K562 (cell line): ENCODE measurements around the gene LAG3. TPM values are rescaled to one million over a fixed set of nuclear protein-coding genes. Genes with fewer than 3 reads are reported as not detected.

Experiments used
- ATAC-seq: fragments of 200-7000 bp; cut with Tn5 transposase; 3 replicates; pipeline ENCODE4 v1.9.1; 2020; ENCODE audit warnings: moderate library complexity
- BruUV-seq: library from RNA; stranded (reverse); fragments of 400-500 nt; replicated peaks from 2 replicates; lab custom pipeline; 2021; lab: Mats Ljungman, UMichigan
- CTCF ChIA-PET: fragments of 300-600 bp; formaldehyde crosslinking; extraction: SDS; loops from one replicate; lab custom pipeline; 2021; ENCODE audit warnings: low intra/inter-chr PET ratio; lab: Yijun Ruan, JAX
- POLR2A ChIA-PET: fragments of 300-600, 350-650 bp; sonication (Branson Sonifier 250); formaldehyde crosslinking; extraction: SDS; loops from one replicate; lab custom pipeline; 2021; ENCODE audit warnings: antibody characterized with exemption, inconsistent platforms; lab: Yijun Ruan, JAX
- DNase-seq, 4 experiments: peaks; one replicate each; pipeline versions ENCODE4 v3.0.0 to v3.0.0-alpha.2; 2011 to 2018; ENCODE audit warnings: low spot score in 3 of 4, mixed read lengths in 3 of 4; ENCODE audit errors: extremely low read depth in 1 of 4
- FAIRE-seq: peaks from 2 replicates; lab custom pipeline; 2011; peaks lifted over from hg19 to GRCh38; lab: Jason Lieb, UNC
- H2AFZ ChIP-seq: 2 replicates; pipeline ENCODE4 v1.6.0; 2011; ENCODE audit warnings: low read depth, low read length, control low read depth, inconsistent platforms
- H3K27ac ChIP-seq: fragments of 200-600 bp; 3 replicates; pipeline ENCODE4 v1.8.0; 2011; ENCODE audit warnings: low read depth, mild to moderate bottlenecking, control low read depth, inconsistent platforms, low read length, moderate library complexity, mixed read lengths; ENCODE audit errors: extremely low read depth
- H3K27me3 ChIP-seq, 2 experiments: fragments of 300-600 bp in 1 of 2; 2 replicates in 1 of 2; 3 replicates in 1 of 2; pipeline versions ENCODE4 v1.6.0 to v1.8.0; 2011; ENCODE audit warnings: inconsistent platforms in 2 of 2, low read length in 2 of 2, mild to moderate bottlenecking in 1 of 2, mixed read lengths in 1 of 2, moderate library complexity in 1 of 2; ENCODE audit not compliant: control insufficient read depth in 2 of 2, insufficient read depth in 2 of 2
- H3K36me3 ChIP-seq: fragments of 300-600 bp; 3 replicates; pipeline ENCODE4 v1.8.0; 2011; ENCODE audit warnings: mild to moderate bottlenecking, low read length, inconsistent platforms; ENCODE audit not compliant: control insufficient read depth, insufficient read depth
- H3K4me1 ChIP-seq, 2 experiments: fragments of 200-600 bp in 1 of 2; replicated peaks in 1 of 2; 2 replicates in 1 of 2; 3 replicates in 1 of 2; pipeline versions ENCODE4 v1.5.1 to v1.8.0; 2011; ENCODE audit warnings: inconsistent platforms in 2 of 2, low read length in 2 of 2, mild to moderate bottlenecking in 1 of 2, mixed read lengths in 1 of 2, moderate library complexity in 1 of 2; ENCODE audit not compliant: control insufficient read depth in 2 of 2, insufficient read depth in 2 of 2
- H3K4me2 ChIP-seq: 2 replicates; pipeline ENCODE4 v1.6.1; 2011; ENCODE audit warnings: low read length, control low read depth, inconsistent platforms, mixed read lengths; ENCODE audit not compliant: insufficient read depth
- H3K4me3 ChIP-seq: fragments of 200-600 bp; sonication (generic), shearing (Covaris generic); 2 replicates; pipeline ENCODE4 v1.5.1; 2016; ENCODE audit warnings: control low read depth, inconsistent platforms
- H3K79me2 ChIP-seq: fragments of 200-600 bp; 3 replicates; pipeline ENCODE4 v1.8.0; 2011; ENCODE audit warnings: low read length, inconsistent platforms; ENCODE audit not compliant: control insufficient read depth, insufficient read depth
- H3K9ac ChIP-seq, 2 experiments: 2 replicates each; pipeline versions ENCODE4 v1.6.0 to v1.6.1; 2011; ENCODE audit warnings: low read depth in 2 of 2, low read length in 2 of 2, control low read depth in 1 of 2, inconsistent platforms in 1 of 2, mild to moderate bottlenecking in 1 of 2, mixed read lengths in 1 of 2; ENCODE audit not compliant: insufficient read depth in 1 of 2
- H3K9me1 ChIP-seq: one replicate; pipeline ENCODE4 v1.6.0; 2011; ENCODE audit warnings: inconsistent platforms, mild to moderate bottlenecking, low read length, moderate library complexity; ENCODE audit not compliant: control insufficient read depth, insufficient read depth
- H3K9me3 ChIP-seq: replicated peaks from 2 replicates; pipeline ENCODE4 v1.5.1; 2011; ENCODE audit warnings: low read depth, low read length, inconsistent platforms; ENCODE audit not compliant: control insufficient read depth, insufficient read depth
- H4K20me1 ChIP-seq: replicated peaks from 2 replicates; pipeline ENCODE4 v1.6.1; 2011; ENCODE audit warnings: low read length, inconsistent platforms, mixed read lengths; ENCODE audit not compliant: control insufficient read depth, insufficient read depth
- POLR2G ChIP-seq: fragments of 200-400 bp; formaldehyde crosslinking; IDR thresholded peaks from 2 replicates; pipeline ENCODE4 v1.6.1; 2017; ENCODE audit warnings: low read depth, mild to moderate bottlenecking, antibody characterized with exemption, low read length, moderate library complexity
- SIX5 ChIP-seq, 2 experiments: IDR thresholded peaks; 2 replicates each; pipeline ENCODE4 v1.6.1; 2011; ENCODE audit warnings: low read length in 2 of 2, borderline replicate concordance in 1 of 2, low read depth in 1 of 2, mild to moderate bottlenecking in 1 of 2, moderate library complexity in 1 of 2; ENCODE audit not compliant: insufficient read depth in 1 of 2
- TRIM24 ChIP-seq, 2 experiments: fragments of 450-650 bp; IDR thresholded peaks; 2 replicates each; pipeline ENCODE4 v1.6.1; 2016
- ZNF165 ChIP-seq: fragments of 250-450 bp; sonication (Bioruptor Pico); IDR thresholded peaks from 2 replicates; pipeline ENCODE4 v1.4.0; 2020; ENCODE audit warnings: borderline replicate concordance
- ZZZ3 ChIP-seq: fragments of 450-650 bp; IDR thresholded peaks from 2 replicates; pipeline ENCODE4 v1.6.1; 2016; ENCODE audit warnings: antibody characterized with exemption, mild to moderate bottlenecking, moderate library complexity
- WGBS: fragments of 100-300 bp; shearing (Covaris generic); methylation state at CpG from one replicate; pipeline ENCODE4 v1.1.6; 2016; ENCODE audit warnings: low coverage, mixed read lengths; ENCODE audit not compliant: insufficient coverage; ENCODE audit errors: missing lambda C conversion rate; 5-methylcytosine and 5-hydroxymethylcytosine counted together
- in situ Hi-C: fragments of 300-500 bp; cut with MboI; formaldehyde crosslinking; loops from 4 replicates; pipeline ENCODE4 v1.15.0; 2018; ENCODE audit warnings: inconsistent platforms, mixed read lengths
- intact Hi-C: fragments of 100-400 bp; cut with micrococcal nuclease; formaldehyde crosslinking; loops from 2 replicates; pipeline ENCODE4 v1.14.2; 2022
- polyA plus RNA-seq, 8 experiments: library from polyadenylated mRNA; depleted of rRNA in 4 of 8; stranded (reverse) in 5 of 8; unstranded in 3 of 8; fragments of >200 nt; fragmentation: Nextera tagmentation in 2 of 8; fragmentation: Illumina TruSeq in 1 of 8; extraction: Ambion mirVana in 2 of 8; extraction: Trizol in 1 of 8; gene quantifications; 2 replicates each; pipeline versions ENCODE4 v1.2.1 to v1.2.3, GENCODE V29; 2011 to 2014; ENCODE audit warnings: inconsistent platforms in 1 of 8, missing spikeins in 1 of 8
- total RNA-seq, 7 experiments: library from RNA; depleted of rRNA in 6 of 7; stranded (reverse); fragments of >200 nt in 6 of 7; fragmentation: Illumina TruSeq in 2 of 7; extraction: Trizol in 2 of 7; gene quantifications; 2 replicates each; pipeline versions ENCODE4 v1.2.1 to v1.2.3, GENCODE V29; 2011 to 2021; ENCODE audit warnings: low replicate concordance in 1 of 7
- TF ChIP-seq, protein P1 (sequence below): sonication (generic); formaldehyde crosslinking; IDR thresholded peaks from 2 replicates; pipeline ENCODE4 v1.8.0; 2023; ENCODE audit warnings: mild to moderate bottlenecking, missing genetic modification reagents
- TF ChIP-seq, protein P2 (sequence below): fragments of 450-650 bp; IDR thresholded peaks from 2 replicates; pipeline ENCODE4 v1.6.1; 2016; ENCODE audit warnings: mild to moderate bottlenecking, moderate library complexity
- TF ChIP-seq, protein P3 (sequence below): fragments of 450-650 bp; IDR thresholded peaks from 2 replicates; pipeline ENCODE4 v1.6.1; 2014; ENCODE audit warnings: low read depth, mild to moderate bottlenecking, moderate library complexity, borderline replicate concordance

The LAG3 gene
- total and polyA plus RNA-seq, 9 of the 15 experiments (the other 6 are each of a cell fraction or from before 2014, with no cell fraction given) = 0.07 to 0.66 (median 0.09) TPM; not detected in 1

DNA sequence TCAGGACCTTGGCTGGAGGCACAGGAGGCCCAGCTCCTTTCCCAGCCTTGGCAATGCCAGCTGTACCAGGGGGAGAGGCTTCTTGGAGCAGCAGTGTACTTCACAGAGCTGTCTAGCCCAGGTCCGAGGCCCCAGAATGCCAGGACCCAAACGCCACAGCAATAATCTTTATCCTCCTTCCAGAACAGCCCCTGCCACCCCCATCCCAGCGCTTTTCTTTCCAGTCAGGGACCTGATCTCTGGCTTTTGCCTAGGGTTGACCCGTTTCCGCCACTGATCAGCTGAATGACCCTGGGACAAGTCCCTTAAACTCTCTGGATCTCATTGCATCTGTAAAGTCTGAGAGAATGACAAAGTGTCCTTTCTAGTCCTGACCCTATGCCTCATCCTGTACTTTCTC is 5.1 kb downstream of the LAG3 start:
- intact Hi-C loops = loop anchor here (5.0 kb wide), 2 partner anchors 50 to 160 kb away; partner anchors contain the start of gene P3H3
- peaks cover 5 to 31% of the 10 kb centered on the region in 2 experiments; a peak in 4 of 5 replicates for H3K4me1 ChIP-seq
- H3K79me2 ChIP-seq = no peaks in the 10 kb centered on the region
- DNase-seq (no peak), FAIRE-seq (no peak), ATAC-seq (no peak)
- no peaks in the 10 kb centered on the region for H4K20me1 ChIP-seq
- no peaks in the 10 kb centered on the region for H3K36me3 ChIP-seq
- H3K9ac ChIP-seq = no peak overlapping the region
- H3K27ac ChIP-seq = no peak overlapping the region
- H3K9me3 ChIP-seq = no peaks in the 10 kb centered on the region
- no peak overlapping the region for H2AFZ ChIP-seq
- no TSS peak for BruUV-seq
- in situ Hi-C loops = no loop called here
- 68% methylated on average over 5 of the region's 5 CpGs for WGBS
- H3K27me3 ChIP-seq = no peaks in the 10 kb centered on the region
- H3K9me1 ChIP-seq = no peaks in the 10 kb centered on the region
- no peak overlapping the region for H3K4me3 ChIP-seq
- ChIA-PET CTCF (interaction anchor here (2.5 kb wide), 1 partner anchor 23 kb away, joined by 24 read pairs; the partner anchor contains the start of gene MLF2), POLR2A (interaction anchor here (2.0 kb wide), 1 partner anchor 10 kb away, joined by 17 read pairs; the partner anchor contains the start of gene PTMS)
- no peak overlapping the region for H3K4me2 ChIP-seq
- TF ChIP-seq SIX5 (IDR thresholded peaks at IDR 0.05; ENCODE audit: borderline replicate concordance in 1 of 2, insufficient read depth in 1 of 2, low read depth in 1 of 2, low read length in 2 of 2) (no peak), ZZZ3 (no peak), POLR2G (no peak), ZNF165 (CRISPR knock-in tag) (no peak), TRIM24 (IDR thresholded peaks at IDR 0.05) (no peak)
- TF ChIP-seq, protein P1, sequence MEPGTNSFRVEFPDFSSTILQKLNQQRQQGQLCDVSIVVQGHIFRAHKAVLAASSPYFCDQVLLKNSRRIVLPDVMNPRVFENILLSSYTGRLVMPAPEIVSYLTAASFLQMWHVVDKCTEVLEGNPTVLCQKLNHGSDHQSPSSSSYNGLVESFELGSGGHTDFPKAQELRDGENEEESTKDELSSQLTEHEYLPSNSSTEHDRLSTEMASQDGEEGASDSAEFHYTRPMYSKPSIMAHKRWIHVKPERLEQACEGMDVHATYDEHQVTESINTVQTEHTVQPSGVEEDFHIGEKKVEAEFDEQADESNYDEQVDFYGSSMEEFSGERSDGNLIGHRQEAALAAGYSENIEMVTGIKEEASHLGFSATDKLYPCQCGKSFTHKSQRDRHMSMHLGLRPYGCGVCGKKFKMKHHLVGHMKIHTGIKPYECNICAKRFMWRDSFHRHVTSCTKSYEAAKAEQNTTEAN = no peak
- TF ChIP-seq, protein P2, sequence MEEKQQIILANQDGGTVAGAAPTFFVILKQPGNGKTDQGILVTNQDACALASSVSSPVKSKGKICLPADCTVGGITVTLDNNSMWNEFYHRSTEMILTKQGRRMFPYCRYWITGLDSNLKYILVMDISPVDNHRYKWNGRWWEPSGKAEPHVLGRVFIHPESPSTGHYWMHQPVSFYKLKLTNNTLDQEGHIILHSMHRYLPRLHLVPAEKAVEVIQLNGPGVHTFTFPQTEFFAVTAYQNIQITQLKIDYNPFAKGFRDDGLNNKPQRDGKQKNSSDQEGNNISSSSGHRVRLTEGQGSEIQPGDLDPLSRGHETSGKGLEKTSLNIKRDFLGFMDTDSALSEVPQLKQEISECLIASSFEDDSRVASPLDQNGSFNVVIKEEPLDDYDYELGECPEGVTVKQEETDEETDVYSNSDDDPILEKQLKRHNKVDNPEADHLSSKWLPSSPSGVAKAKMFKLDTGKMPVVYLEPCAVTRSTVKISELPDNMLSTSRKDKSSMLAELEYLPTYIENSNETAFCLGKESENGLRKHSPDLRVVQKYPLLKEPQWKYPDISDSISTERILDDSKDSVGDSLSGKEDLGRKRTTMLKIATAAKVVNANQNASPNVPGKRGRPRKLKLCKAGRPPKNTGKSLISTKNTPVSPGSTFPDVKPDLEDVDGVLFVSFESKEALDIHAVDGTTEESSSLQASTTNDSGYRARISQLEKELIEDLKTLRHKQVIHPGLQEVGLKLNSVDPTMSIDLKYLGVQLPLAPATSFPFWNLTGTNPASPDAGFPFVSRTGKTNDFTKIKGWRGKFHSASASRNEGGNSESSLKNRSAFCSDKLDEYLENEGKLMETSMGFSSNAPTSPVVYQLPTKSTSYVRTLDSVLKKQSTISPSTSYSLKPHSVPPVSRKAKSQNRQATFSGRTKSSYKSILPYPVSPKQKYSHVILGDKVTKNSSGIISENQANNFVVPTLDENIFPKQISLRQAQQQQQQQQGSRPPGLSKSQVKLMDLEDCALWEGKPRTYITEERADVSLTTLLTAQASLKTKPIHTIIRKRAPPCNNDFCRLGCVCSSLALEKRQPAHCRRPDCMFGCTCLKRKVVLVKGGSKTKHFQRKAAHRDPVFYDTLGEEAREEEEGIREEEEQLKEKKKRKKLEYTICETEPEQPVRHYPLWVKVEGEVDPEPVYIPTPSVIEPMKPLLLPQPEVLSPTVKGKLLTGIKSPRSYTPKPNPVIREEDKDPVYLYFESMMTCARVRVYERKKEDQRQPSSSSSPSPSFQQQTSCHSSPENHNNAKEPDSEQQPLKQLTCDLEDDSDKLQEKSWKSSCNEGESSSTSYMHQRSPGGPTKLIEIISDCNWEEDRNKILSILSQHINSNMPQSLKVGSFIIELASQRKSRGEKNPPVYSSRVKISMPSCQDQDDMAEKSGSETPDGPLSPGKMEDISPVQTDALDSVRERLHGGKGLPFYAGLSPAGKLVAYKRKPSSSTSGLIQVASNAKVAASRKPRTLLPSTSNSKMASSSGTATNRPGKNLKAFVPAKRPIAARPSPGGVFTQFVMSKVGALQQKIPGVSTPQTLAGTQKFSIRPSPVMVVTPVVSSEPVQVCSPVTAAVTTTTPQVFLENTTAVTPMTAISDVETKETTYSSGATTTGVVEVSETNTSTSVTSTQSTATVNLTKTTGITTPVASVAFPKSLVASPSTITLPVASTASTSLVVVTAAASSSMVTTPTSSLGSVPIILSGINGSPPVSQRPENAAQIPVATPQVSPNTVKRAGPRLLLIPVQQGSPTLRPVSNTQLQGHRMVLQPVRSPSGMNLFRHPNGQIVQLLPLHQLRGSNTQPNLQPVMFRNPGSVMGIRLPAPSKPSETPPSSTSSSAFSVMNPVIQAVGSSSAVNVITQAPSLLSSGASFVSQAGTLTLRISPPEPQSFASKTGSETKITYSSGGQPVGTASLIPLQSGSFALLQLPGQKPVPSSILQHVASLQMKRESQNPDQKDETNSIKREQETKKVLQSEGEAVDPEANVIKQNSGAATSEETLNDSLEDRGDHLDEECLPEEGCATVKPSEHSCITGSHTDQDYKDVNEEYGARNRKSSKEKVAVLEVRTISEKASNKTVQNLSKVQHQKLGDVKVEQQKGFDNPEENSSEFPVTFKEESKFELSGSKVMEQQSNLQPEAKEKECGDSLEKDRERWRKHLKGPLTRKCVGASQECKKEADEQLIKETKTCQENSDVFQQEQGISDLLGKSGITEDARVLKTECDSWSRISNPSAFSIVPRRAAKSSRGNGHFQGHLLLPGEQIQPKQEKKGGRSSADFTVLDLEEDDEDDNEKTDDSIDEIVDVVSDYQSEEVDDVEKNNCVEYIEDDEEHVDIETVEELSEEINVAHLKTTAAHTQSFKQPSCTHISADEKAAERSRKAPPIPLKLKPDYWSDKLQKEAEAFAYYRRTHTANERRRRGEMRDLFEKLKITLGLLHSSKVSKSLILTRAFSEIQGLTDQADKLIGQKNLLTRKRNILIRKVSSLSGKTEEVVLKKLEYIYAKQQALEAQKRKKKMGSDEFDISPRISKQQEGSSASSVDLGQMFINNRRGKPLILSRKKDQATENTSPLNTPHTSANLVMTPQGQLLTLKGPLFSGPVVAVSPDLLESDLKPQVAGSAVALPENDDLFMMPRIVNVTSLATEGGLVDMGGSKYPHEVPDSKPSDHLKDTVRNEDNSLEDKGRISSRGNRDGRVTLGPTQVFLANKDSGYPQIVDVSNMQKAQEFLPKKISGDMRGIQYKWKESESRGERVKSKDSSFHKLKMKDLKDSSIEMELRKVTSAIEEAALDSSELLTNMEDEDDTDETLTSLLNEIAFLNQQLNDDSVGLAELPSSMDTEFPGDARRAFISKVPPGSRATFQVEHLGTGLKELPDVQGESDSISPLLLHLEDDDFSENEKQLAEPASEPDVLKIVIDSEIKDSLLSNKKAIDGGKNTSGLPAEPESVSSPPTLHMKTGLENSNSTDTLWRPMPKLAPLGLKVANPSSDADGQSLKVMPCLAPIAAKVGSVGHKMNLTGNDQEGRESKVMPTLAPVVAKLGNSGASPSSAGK = no peak
- TF ChIP-seq, protein P3, sequence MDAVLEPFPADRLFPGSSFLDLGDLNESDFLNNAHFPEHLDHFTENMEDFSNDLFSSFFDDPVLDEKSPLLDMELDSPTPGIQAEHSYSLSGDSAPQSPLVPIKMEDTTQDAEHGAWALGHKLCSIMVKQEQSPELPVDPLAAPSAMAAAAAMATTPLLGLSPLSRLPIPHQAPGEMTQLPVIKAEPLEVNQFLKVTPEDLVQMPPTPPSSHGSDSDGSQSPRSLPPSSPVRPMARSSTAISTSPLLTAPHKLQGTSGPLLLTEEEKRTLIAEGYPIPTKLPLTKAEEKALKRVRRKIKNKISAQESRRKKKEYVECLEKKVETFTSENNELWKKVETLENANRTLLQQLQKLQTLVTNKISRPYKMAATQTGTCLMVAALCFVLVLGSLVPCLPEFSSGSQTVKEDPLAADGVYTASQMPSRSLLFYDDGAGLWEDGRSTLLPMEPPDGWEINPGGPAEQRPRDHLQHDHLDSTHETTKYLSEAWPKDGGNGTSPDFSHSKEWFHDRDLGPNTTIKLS = no peak
